Measurements from ENCODE around the gene NUS1.
"Not testable (repeated sequence)": the region's sequence is repeated elsewhere in the genome, so short reads cannot be mapped to it uniquely, and the experiment has no call there.

Gene NUS1

DNA sequence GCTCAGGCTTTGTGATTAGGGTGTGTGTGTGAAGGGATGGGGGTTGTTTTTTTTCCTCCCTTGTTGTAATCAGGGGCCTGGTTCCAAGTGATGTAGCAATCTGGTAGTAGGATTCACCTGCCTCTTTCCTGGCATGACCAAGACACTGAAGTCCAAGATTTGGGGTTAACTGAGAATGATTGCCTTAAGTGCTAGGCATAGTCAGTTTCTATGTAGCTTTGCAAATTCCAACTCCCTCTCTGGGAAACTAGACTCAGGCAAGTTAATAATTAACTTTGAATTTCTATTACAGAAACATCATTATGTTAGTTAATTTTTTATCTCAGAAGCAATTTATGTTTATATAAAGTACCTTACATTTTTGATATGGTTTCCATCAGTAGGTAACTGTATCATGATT, 43.6 kb downstream of the NUS1 start:
- DNase-seq (ENCODE audit: low spot score): no peak

GRCh38 chr6:117721520-117721919, 46.3 kb downstream of the NUS1 start:
- DNase-seq (ENCODE audit: low spot score): not testable (repeated sequence)

DNA sequence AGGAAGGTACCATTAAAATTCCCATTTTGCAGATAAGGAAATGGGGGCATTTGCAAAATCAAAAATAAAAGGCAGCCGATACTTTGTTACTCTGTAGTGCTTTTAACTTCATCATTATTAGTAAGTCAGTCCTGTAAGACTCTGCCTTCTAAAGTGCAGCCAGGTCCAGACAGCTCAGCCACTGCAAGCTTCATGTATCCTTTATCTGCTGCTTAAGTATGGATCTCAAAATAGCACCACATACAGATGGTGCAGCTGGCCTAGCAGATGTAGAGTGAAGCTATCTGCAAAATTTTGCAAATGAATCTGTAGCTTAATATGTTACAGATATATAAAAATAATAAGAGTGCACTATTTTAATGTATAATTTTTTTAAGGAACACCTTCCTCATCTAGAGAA, 53.4 kb downstream of the NUS1 start:
- no peak for DNase-seq (ENCODE audit: low spot score)

- no peak for DNase-seq (ENCODE audit: low spot score)
Measured at GRCh38 chr6:117729613-117730012, 54.3 kb downstream of the NUS1 start.

- no peak for DNase-seq (ENCODE audit: low spot score)
Measured at GRCh38 chr6:117733341-117733740, 58.1 kb downstream of the NUS1 start.

DNA sequence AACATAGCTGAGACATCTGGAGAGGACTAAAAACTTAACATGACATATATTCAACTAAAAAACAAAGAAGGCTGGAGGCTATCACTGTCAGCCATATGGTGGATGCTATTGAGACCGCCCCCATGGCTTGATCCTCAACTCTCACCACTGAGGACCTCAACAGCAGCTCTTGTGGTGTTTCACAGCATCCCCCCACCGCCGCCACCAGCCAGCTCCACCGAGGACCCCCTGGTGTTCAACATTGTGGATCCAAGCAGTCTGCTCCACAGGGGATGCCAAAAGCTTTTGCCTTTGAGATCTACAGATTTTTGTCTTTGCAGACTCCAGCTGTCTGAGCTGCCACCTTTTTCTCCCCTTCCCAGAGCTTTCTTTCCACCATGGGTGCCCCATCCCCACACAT, 64.6 kb downstream of the NUS1 start:
- no peak for DNase-seq (ENCODE audit: low spot score)

DNA sequence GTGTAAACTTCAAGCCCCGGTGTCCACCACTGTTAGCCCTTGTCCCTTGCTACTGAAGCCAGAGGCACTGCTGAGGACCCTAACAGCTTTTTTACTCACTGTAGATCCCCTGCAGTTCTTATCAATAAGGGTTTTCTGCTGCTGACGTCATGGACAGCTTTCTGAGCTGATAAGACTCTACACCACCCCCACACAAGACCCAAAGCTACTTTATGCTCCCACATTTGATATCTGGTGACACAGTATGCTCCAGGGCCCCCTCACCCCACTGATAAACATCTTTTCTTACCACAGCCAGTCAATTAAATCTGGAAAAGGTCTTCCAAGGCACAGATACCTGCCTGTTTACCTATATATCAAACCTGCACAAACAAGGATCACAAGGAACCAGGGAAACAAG, 65.3 kb downstream of the NUS1 start:
- no peak for DNase-seq (ENCODE audit: low spot score)

DNA sequence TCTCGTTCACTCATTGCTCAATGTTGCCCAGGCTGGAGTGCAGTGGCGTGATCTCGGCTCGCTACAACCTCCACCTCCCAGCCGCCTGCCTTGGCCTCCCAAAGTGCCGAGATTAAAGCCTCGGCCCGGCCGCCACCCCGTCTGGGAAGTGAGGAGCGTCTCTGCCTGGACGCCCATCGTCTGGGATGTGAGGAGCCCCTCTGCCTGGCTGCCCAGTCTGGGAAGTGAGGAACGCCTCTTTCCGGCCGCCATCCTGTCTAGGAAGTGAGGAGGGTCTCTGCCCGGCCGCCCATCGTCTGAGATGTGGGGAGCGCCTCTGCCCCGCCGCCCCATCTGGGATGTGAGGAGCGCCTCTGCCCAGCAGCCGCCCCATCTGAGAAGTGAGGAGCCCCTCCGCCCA, 75.4 kb downstream of the NUS1 start:
- not testable (repeated sequence) for DNase-seq (ENCODE audit: low spot score)
